NCI-H2081 (cell line): Measurements from ENCODE around the gene AGAP1.
"Not testable (repeated sequence)": the region's sequence is repeated elsewhere in the genome, so short reads cannot be mapped to it uniquely, and the experiment has no call there.

ENCODE experiments used
- DNase-seq, 2 experiments: peaks; one replicate each; lab custom pipeline; 2025; lab: John Stamatoyannopoulos, UW

AGAP1 gene

GRCh38 chr2:235737840-235738239 is 244.0 kb downstream of the AGAP1 start:
- DNase-seq = no peak

- no peak for DNase-seq
Observed at GRCh38 chr2:235739704-235740415, 246.0 kb downstream of the AGAP1 start.

- DNase-seq = peak; percentile 62 to 75
Observed at GRCh38 chr2:235740821-235741220, 247.0 kb downstream of the AGAP1 start.

GRCh38 chr2:235744161-235744560 is 250.3 kb downstream of the AGAP1 start:
- no peak for DNase-seq

GRCh38 chr2:235745597-235745996 is 251.8 kb downstream of the AGAP1 start:
- DNase-seq = no peak

- DNase-seq = peak; percentile 73 to 78
Observed at GRCh38 chr2:235746257-235746934, 252.6 kb downstream of the AGAP1 start.

- no peak for DNase-seq
Observed at GRCh38 chr2:235747001-235747785, 253.3 kb downstream of the AGAP1 start.

- peak; percentile 54 to 84 for DNase-seq
Observed at GRCh38 chr2:235747786-235748091, 253.9 kb downstream of the AGAP1 start.

GRCh38 chr2:235749121-235749770 is 255.4 kb downstream of the AGAP1 start:
- no peak for DNase-seq

- DNase-seq = no peak
Observed at GRCh38 chr2:235749771-235750160, 255.9 kb downstream of the AGAP1 start.

GRCh38 chr2:235752846-235753245 is 259.0 kb downstream of the AGAP1 start:
- no peak for DNase-seq

- DNase-seq = no peak
Observed at GRCh38 chr2:235754357-235755207, 260.7 kb downstream of the AGAP1 start.

- no peak for DNase-seq
Observed at GRCh38 chr2:235756491-235756890, 262.6 kb downstream of the AGAP1 start.

- DNase-seq = peak in 1 of 2 experiments; percentile 18
Observed at GRCh38 chr2:235757212-235757611, 263.4 kb downstream of the AGAP1 start.

- DNase-seq = no peak
Observed at GRCh38 chr2:235757640-235758039, 263.8 kb downstream of the AGAP1 start.

GRCh38 chr2:235762832-235763598 is 269.2 kb downstream of the AGAP1 start:
- DNase-seq = peak in 1 of 2 experiments; percentile 27

GRCh38 chr2:235763816-235764215 is 270.0 kb downstream of the AGAP1 start:
- DNase-seq = no peak

GRCh38 chr2:235764478-235764877 is 270.6 kb downstream of the AGAP1 start:
- not testable (repeated sequence) for DNase-seq

- no peak for DNase-seq
Observed at GRCh38 chr2:235765181-235765820, 271.5 kb downstream of the AGAP1 start.

- peak; percentile 82 to 84 for DNase-seq
Observed at GRCh38 chr2:235766278-235766677, 272.4 kb downstream of the AGAP1 start.
